ENCODE results near the gene UBE2L6. TPM values are rescaled to one million over a fixed set of nuclear protein-coding genes. Genes with fewer than 3 reads are reported as not detected.
A peak's percentile ranks its signal among the peaks of the same experiment; 100 is the strongest.

The UBE2L6 gene
- total RNA-seq, 3 donors from 2014 or later, result 25.9 to 66.2 (median 48.1) TPM

GRCh38 chr11:57597916-57598830 is 30.7 kb upstream of the UBE2L6 start:
- no peaks in the 10 kb centered on the region for H3K9me3 ChIP-seq
- peak overlapping the region; percentile 95 to 100 for H3K27ac ChIP-seq
- H3K27me3 ChIP-seq, result no peaks in the 10 kb centered on the region
- H3K36me3 ChIP-seq, result no peaks in the 10 kb centered on the region
- TF ChIP-seq CTCF (IDR thresholded peaks at IDR 0.05) (no peak), POLR2AphosphoS5 (IDR thresholded peaks at IDR 0.05) (peak in 1 of 3 donors; percentile 60), POLR2A (IDR thresholded peaks at IDR 0.05) (no peak)
- H3K4me1 ChIP-seq, result no peaks in the 10 kb centered on the region
- peak; percentile 72 to 78 for DNase-seq (ENCODE audit: low spot score in 2 of 2)
- peak overlapping the region; percentile 68 to 78 (median 70) for H3K4me3 ChIP-seq
- intact Hi-C loops (cut with DNase I; ENCODE audit: low total_unique reads), result no loop called here

GRCh38 chr11:57597461-57597915 is 30.0 kb upstream of the UBE2L6 start, which contains the start of gene SERPING1:
Gene SERPING1 (plus strand): TSS chr11:57597685. CDS start chr11:57598271, 586 bp downstream.
- Histone ChIP-seq H3K36me3 (no peaks in the 10 kb centered on the region), H3K4me3 (peak within 1 kb of the TSS; percentile 68 to 78 (median 70)), H3K27me3 (no peaks in the 10 kb centered on the region), H3K9me3 (no peaks in the 10 kb centered on the region), H3K4me1 (no peaks in the 10 kb centered on the region), H3K27ac (peak within 1 kb of the TSS; percentile 95 to 100)
- TF ChIP-seq POLR2AphosphoS5 (IDR thresholded peaks at IDR 0.05) (peak; percentile 20 to 72 (median 52)), POLR2A (IDR thresholded peaks at IDR 0.05) (peak; percentile 8), CTCF (IDR thresholded peaks at IDR 0.05) (no peak)
- peak; percentile 70 to 72 for DNase-seq (ENCODE audit: low spot score in 2 of 2)
- intact Hi-C loops (cut with DNase I; ENCODE audit: low total_unique reads), result no loop called here

- Histone ChIP-seq H3K27me3 (no peaks in the 10 kb centered on the region), H3K9me3 (no peaks in the 10 kb centered on the region), H3K36me3 (no peaks in the 10 kb centered on the region), H3K27ac (peak overlapping the region in 1 of 2 donors; percentile 100), H3K4me3 (peak overlapping the region in 1 of 3 donors; percentile 19), H3K4me1 (no peaks in the 10 kb centered on the region)
- DNase-seq (ENCODE audit: low spot score in 2 of 2), result no peak
- intact Hi-C loops (cut with DNase I; ENCODE audit: low total_unique reads), result no loop called here
- TF ChIP-seq POLR2A (IDR thresholded peaks at IDR 0.05), result no peak
Observed at GRCh38 chr11:57596266-57596885, 28.9 kb upstream of the UBE2L6 start.

- Histone ChIP-seq H3K27me3 (no peaks in the 10 kb centered on the region), H3K4me3 (no peak overlapping the region), H3K9me3 (no peaks in the 10 kb centered on the region), H3K36me3 (no peaks in the 10 kb centered on the region), H3K27ac (no peak overlapping the region), H3K4me1 (no peaks in the 10 kb centered on the region)
- intact Hi-C loops (cut with DNase I; ENCODE audit: low total_unique reads), result no loop called here
- no peak for DNase-seq (ENCODE audit: low spot score in 2 of 2)
- TF ChIP-seq CTCF (IDR thresholded peaks at IDR 0.05) (no peak), POLR2AphosphoS5 (IDR thresholded peaks at IDR 0.05) (no peak), POLR2A (IDR thresholded peaks at IDR 0.05) (no peak)
Observed at GRCh38 chr11:57588046-57588710, 20.7 kb upstream of the UBE2L6 start.

GRCh38 chr11:57586711-57587245 is 19.3 kb upstream of the UBE2L6 start:
- intact Hi-C loops (cut with DNase I; ENCODE audit: low total_unique reads), result no loop called here

More at GRCh38 chr11:57586711-57587245, 19.3 kb upstream of the UBE2L6 start:
- DNase-seq (ENCODE audit: low spot score in 2 of 2), result no peak
- Histone ChIP-seq H3K9me3 (no peaks in the 10 kb centered on the region), H3K36me3 (no peaks in the 10 kb centered on the region), H3K4me1 (no peaks in the 10 kb centered on the region), H3K4me3 (no peak overlapping the region), H3K27me3 (no peaks in the 10 kb centered on the region), H3K27ac (no peak overlapping the region)
- no peak for TF ChIP-seq POLR2AphosphoS5 (IDR thresholded peaks at IDR 0.05)
- TF ChIP-seq CTCF (IDR thresholded peaks at IDR 0.05), result no peak
- no peak for TF ChIP-seq POLR2A (IDR thresholded peaks at IDR 0.05)

All from breast epithelium (tissue), 4 donors.